CD4-positive, alpha-beta T cell treated with Interferon gamma for 1 hour (primary cell): ENCODE data around the gene TMEM37.
"Not testable (repeated sequence)": the region's sequence is repeated elsewhere in the genome, so short reads cannot be mapped to it uniquely, and the experiment has no call there.

Experiments
- DNase-seq: peaks from one replicate; pipeline ENCODE4 v3.0.0-alpha.2; 2020

Gene TMEM37

GRCh38 chr2:119431155-119431975 is at the start of gene TMEM37:
TSS of gene TMEM37 (plus strand) at chr2:119431854. CDS start at chr2:119431904, 50 bp downstream.
- DNase-seq: no peak

- no peak for DNase-seq
These were observed 48.1 kb upstream of the TMEM37 start for GRCh38 chr2:119383410-119384140.

- DNase-seq: no peak
These were observed 46.7 kb upstream of the TMEM37 start for GRCh38 chr2:119384971-119385370.

GRCh38 chr2:119385466-119385865 is 46.2 kb upstream of the TMEM37 start:
- DNase-seq: no peak

GRCh38 chr2:119387381-119388129 is 44.1 kb upstream of the TMEM37 start:
- peak; percentile 46 for DNase-seq

GRCh38 chr2:119389615-119390306 is 41.9 kb upstream of the TMEM37 start:
- DNase-seq: no peak

GRCh38 chr2:119393971-119394748 is 37.5 kb upstream of the TMEM37 start:
- no peak for DNase-seq

- no peak for DNase-seq
These were observed 34.5 kb upstream of the TMEM37 start for GRCh38 chr2:119397196-119397595.

GRCh38 chr2:119402106-119402505 is 29.5 kb upstream of the TMEM37 start:
- no peak for DNase-seq

GRCh38 chr2:119402645-119403560 is 28.8 kb upstream of the TMEM37 start:
- no peak for DNase-seq

- DNase-seq: not testable (repeated sequence)
These were observed 28.0 kb upstream of the TMEM37 start for GRCh38 chr2:119403618-119404017.

GRCh38 chr2:119405151-119405550 is 26.5 kb upstream of the TMEM37 start:
- no peak for DNase-seq

- DNase-seq: no peak
These were observed 24.0 kb upstream of the TMEM37 start for GRCh38 chr2:119407430-119408220.

- DNase-seq: no peak
These were observed 23.4 kb upstream of the TMEM37 start for GRCh38 chr2:119408221-119408619.

- no peak for DNase-seq
These were observed 22.1 kb upstream of the TMEM37 start for GRCh38 chr2:119409506-119409905.

GRCh38 chr2:119414894-119415293 is 16.8 kb upstream of the TMEM37 start:
- no peak for DNase-seq

GRCh38 chr2:119415630-119416029 is 16.0 kb upstream of the TMEM37 start:
- DNase-seq: no peak

GRCh38 chr2:119416299-119416923 is 15.2 kb upstream of the TMEM37 start:
- DNase-seq: no peak

- no peak for DNase-seq
These were observed 13.7 kb upstream of the TMEM37 start for GRCh38 chr2:119417908-119418307.

- no peak for DNase-seq
These were observed 12.6 kb upstream of the TMEM37 start for GRCh38 chr2:119419065-119419464.
